LNCaP clone FGC (cell line): ENCODE data around the gene FIG4.
"Not testable (repeated sequence)": the region's sequence is repeated elsewhere in the genome, so short reads cannot be mapped to it uniquely, and the experiment has no call there.

Experiments used
- DNase-seq: peaks from one replicate; pipeline ENCODE4 v3.0.0-alpha.2; 2011; ENCODE audit warnings: low read depth
- H3K4me3 ChIP-seq: 2 replicates; pipeline ENCODE4 v1.5.1; 2011; ENCODE audit warnings: mild to moderate bottlenecking, low read depth, low read length, control low read depth
- CTCF ChIP-seq: IDR thresholded peaks from 2 replicates; pipeline ENCODE4 v1.5.1; 2012; ENCODE audit warnings: mild to moderate bottlenecking; ENCODE audit not compliant: control insufficient read depth, insufficient read depth; ENCODE audit errors: extremely low read depth

The FIG4 gene

GRCh38 chr6:109861946-109862345 is 170.8 kb downstream of the FIG4 start:
- no peak overlapping the region for H3K4me3 ChIP-seq
- DNase-seq, result no peak
- TF ChIP-seq CTCF, result no peak

- TF ChIP-seq CTCF, result no peak
- no peak for DNase-seq
- no peak overlapping the region for H3K4me3 ChIP-seq
These were observed 173.0 kb downstream of the FIG4 start for GRCh38 chr6:109864050-109864449.

GRCh38 chr6:109865968-109866367 is 174.9 kb downstream of the FIG4 start:
- H3K4me3 ChIP-seq, result no peak overlapping the region
- no peak for DNase-seq
- TF ChIP-seq CTCF, result no peak

GRCh38 chr6:109867009-109867969 is 176.2 kb downstream of the FIG4 start:
- peak; percentile 27 for DNase-seq
- no peak for TF ChIP-seq CTCF
- no peak overlapping the region for H3K4me3 ChIP-seq

- TF ChIP-seq CTCF, result no peak
- no peak overlapping the region for H3K4me3 ChIP-seq
These were observed 176.9 kb downstream of the FIG4 start for GRCh38 chr6:109867970-109868358.

GRCh38 chr6:109869398-109870088 is 178.4 kb downstream of the FIG4 start:
- not testable (repeated sequence) for DNase-seq, H3K4me3 ChIP-seq

More at GRCh38 chr6:109867970-109868358, 176.9 kb downstream of the FIG4 start:
- peak; percentile 8 for DNase-seq

GRCh38 chr6:109870089-109870410 is 179.0 kb downstream of the FIG4 start:
- H3K4me3 ChIP-seq, result no peak overlapping the region
- no peak for DNase-seq
- TF ChIP-seq CTCF, result no peak
